K562 (cell line): Measurements from ENCODE around the gene MAP1S. TPM values are rescaled to one million over a fixed set of nuclear protein-coding genes. Genes with fewer than 3 reads are reported as not detected.
A peak's percentile ranks its signal among the peaks of the same experiment; 100 is the strongest.

ENCODE experiments used
- CHD1 ChIP-seq: fragments of 200-600 bp; sonication (generic); IDR thresholded peaks from one replicate; pipeline ENCODE4 v1.6.1; 2012; ENCODE audit warnings: mild to moderate bottlenecking, moderate library complexity, low read length, inconsistent platforms
- ELF4 ChIP-seq: fragments of 450-650 bp; formaldehyde crosslinking; IDR thresholded peaks from 2 replicates; pipeline ENCODE4 v1.4.0; 2022; ENCODE audit warnings: missing genetic modification characterization
- GATAD2A ChIP-seq: fragments of 450-650 bp; IDR thresholded peaks from 2 replicates; pipeline ENCODE4 v1.6.1; 2017
- MYBL2 ChIP-seq, 2 experiments: fragments of 450-650 bp in 1 of 2; sonication (generic) in 1 of 2; formaldehyde crosslinking in 1 of 2; IDR thresholded peaks; 2 replicates each; pipeline versions ENCODE4 v1.6.1 to v1.8.1; 2017 to 2022; ENCODE audit warnings: borderline replicate concordance in 1 of 2, inconsistent platforms in 1 of 2, low read depth in 1 of 2, mild to moderate bottlenecking in 1 of 2, missing genetic modification reagents in 1 of 2, moderate library complexity in 1 of 2
- NONO ChIP-seq, 2 experiments: fragments of 200-400 bp in 1 of 2; fragments of 450-650 bp in 1 of 2; formaldehyde crosslinking in 1 of 2; IDR thresholded peaks; 2 replicates each; pipeline ENCODE4 v1.6.1; 2017; ENCODE audit warnings: low read depth in 2 of 2, mild to moderate bottlenecking in 2 of 2, moderate library complexity in 2 of 2, low read length in 1 of 2
- NUFIP1 ChIP-seq: fragments of 450-650 bp; IDR thresholded peaks from 2 replicates; pipeline ENCODE4 v1.6.1; 2018; ENCODE audit not compliant: partially characterized antibody
- POLR3G ChIP-seq: IDR thresholded peaks from 2 replicates; pipeline ENCODE4 v1.6.1; 2011; ENCODE audit not compliant: insufficient read length, insufficient replicate concordance; ENCODE audit errors: extremely low read depth
- polyA plus RNA-seq, 8 experiments: library from polyadenylated mRNA; depleted of rRNA in 4 of 8; stranded (reverse) in 5 of 8; unstranded in 3 of 8; fragments of >200 nt; fragmentation: Nextera tagmentation in 2 of 8; fragmentation: Illumina TruSeq in 1 of 8; extraction: Ambion mirVana in 2 of 8; extraction: Trizol in 1 of 8; gene quantifications; 2 replicates each; pipeline versions ENCODE4 v1.2.1 to v1.2.3, GENCODE V29; 2011 to 2014; ENCODE audit warnings: inconsistent platforms in 1 of 8, missing spikeins in 1 of 8
- total RNA-seq, 7 experiments: library from RNA; depleted of rRNA in 6 of 7; stranded (reverse); fragments of >200 nt in 6 of 7; fragmentation: Illumina TruSeq in 2 of 7; extraction: Trizol in 2 of 7; gene quantifications; 2 replicates each; pipeline versions ENCODE4 v1.2.1 to v1.2.3, GENCODE V29; 2011 to 2021; ENCODE audit warnings: low replicate concordance in 1 of 7
- TF ChIP-seq, protein P1 (sequence below), 2 experiments: fragments of 450-650 bp in 1 of 2; sonication (generic) in 1 of 2; formaldehyde crosslinking in 1 of 2; IDR thresholded peaks; 2 replicates each; pipeline versions ENCODE4 v1.7.1 to v1.9.0; 2016 to 2022; ENCODE audit warnings: inconsistent platforms in 1 of 2, mild to moderate bottlenecking in 1 of 2, missing genetic modification reagents in 1 of 2
- TF ChIP-seq, protein P2 (sequence below): fragments of 250-450 bp; sonication (Bioruptor Pico); IDR thresholded peaks from 2 replicates; pipeline ENCODE4 v1.4.0; 2020; ENCODE audit warnings: borderline replicate concordance
- TF ChIP-seq, protein P3 (sequence below): fragments of 450-650 bp; formaldehyde crosslinking; IDR thresholded peaks from 2 replicates; pipeline ENCODE4 v1.4.0; 2020; ENCODE audit warnings: mild to moderate bottlenecking, moderate library complexity
- TF ChIP-seq, protein P4 (sequence below): fragments of 450-650 bp; formaldehyde crosslinking; IDR thresholded peaks from 2 replicates; pipeline ENCODE4 v1.4.0; 2020; ENCODE audit warnings: mild to moderate bottlenecking

Gene MAP1S
- total and polyA plus RNA-seq, 9 of the 15 experiments (the other 6 are each of a cell fraction or from before 2014, with no cell fraction given) = 2.0 to 81.0 (median 9.5) TPM

DNA sequence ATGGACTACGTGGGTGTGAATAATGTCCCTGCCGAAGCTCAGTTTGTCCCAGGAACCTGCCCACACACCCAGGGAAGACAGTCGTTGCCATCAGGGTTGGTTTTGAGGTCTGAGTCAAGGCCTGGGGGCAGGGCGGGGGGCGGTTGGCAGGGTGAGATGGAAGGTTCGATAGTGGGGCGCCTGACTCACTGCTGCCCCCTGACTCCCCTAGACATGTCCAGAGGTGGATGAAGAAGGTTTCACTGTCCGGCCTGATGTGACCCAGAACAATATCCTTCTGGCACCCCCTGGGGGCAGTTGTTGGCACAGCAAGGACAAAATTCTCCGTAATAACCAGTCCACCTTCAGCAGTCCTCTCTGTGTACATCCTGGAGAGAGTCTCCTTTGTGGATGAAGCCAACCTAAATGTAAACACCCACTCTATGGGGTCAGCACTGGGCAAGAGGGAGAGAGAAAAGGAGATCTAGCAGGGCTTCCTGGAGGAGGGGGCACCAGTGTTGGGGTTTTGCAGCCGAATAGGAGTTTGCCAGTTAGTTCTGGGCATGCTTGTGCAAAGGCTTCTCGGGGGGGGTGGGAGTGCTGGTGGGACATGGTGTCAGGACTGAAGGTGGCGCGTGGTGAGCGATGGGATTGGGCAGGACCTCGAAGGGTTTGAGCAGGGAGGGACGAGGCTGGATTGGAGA is 56.1 kb downstream of the MAP1S start (continued):
- TF ChIP-seq, protein P1, sequence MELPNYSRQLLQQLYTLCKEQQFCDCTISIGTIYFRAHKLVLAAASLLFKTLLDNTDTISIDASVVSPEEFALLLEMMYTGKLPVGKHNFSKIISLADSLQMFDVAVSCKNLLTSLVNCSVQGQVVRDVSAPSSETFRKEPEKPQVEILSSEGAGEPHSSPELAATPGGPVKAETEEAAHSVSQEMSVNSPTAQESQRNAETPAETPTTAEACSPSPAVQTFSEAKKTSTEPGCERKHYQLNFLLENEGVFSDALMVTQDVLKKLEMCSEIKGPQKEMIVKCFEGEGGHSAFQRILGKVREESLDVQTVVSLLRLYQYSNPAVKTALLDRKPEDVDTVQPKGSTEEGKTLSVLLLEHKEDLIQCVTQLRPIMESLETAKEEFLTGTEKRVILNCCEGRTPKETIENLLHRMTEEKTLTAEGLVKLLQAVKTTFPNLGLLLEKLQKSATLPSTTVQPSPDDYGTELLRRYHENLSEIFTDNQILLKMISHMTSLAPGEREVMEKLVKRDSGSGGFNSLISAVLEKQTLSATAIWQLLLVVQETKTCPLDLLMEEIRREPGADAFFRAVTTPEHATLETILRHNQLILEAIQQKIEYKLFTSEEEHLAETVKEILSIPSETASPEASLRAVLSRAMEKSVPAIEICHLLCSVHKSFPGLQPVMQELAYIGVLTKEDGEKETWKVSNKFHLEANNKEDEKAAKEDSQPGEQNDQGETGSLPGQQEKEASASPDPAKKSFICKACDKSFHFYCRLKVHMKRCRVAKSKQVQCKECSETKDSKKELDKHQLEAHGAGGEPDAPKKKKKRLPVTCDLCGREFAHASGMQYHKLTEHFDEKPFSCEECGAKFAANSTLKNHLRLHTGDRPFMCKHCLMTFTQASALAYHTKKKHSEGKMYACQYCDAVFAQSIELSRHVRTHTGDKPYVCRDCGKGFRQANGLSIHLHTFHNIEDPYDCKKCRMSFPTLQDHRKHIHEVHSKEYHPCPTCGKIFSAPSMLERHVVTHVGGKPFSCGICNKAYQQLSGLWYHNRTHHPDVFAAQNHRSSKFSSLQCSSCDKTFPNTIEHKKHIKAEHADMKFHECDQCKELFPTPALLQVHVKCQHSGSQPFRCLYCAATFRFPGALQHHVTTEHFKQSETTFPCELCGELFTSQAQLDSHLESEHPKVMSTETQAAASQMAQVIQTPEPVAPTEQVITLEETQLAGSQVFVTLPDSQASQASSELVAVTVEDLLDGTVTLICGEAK (IDR thresholded peaks at IDR 0.05) = no peak
- TF ChIP-seq, protein P1 (CRISPR knock-in tag; IDR thresholded peaks at IDR 0.05) = no peak
- TF ChIP-seq MYBL2 (IDR thresholded peaks at IDR 0.05; ENCODE audit: low read depth) (no peak), MYBL2 (CRISPR knock-in tag; IDR thresholded peaks at IDR 0.05; ENCODE audit: borderline replicate concordance) (no peak), CHD1 (no peak), POLR3G (no peak), NUFIP1 (no peak), ELF4 (CRISPR knock-in tag) (no peak), NONO (IDR thresholded peaks at IDR 0.05; ENCODE audit: low read depth in 2 of 2, low read length in 1 of 2) (no peak), GATAD2A (no peak)
- TF ChIP-seq, protein P2, sequence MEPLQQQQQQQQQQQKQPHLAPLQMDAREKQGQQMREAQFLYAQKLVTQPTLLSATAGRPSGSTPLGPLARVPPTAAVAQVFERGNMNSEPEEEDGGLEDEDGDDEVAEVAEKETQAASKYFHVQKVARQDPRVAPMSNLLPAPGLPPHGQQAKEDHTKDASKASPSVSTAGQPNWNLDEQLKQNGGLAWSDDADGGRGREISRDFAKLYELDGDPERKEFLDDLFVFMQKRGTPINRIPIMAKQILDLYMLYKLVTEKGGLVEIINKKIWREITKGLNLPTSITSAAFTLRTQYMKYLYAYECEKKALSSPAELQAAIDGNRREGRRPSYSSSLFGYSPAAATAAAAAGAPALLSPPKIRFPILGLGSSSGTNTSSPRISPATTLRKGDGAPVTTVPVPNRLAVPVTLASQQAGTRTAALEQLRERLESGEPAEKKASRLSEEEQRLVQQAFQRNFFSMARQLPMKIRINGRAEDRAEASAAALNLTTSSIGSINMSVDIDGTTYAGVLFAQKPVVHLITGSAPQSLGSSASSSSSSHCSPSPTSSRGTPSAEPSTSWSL (CRISPR knock-in tag) = no peak
- TF ChIP-seq, protein P3, sequence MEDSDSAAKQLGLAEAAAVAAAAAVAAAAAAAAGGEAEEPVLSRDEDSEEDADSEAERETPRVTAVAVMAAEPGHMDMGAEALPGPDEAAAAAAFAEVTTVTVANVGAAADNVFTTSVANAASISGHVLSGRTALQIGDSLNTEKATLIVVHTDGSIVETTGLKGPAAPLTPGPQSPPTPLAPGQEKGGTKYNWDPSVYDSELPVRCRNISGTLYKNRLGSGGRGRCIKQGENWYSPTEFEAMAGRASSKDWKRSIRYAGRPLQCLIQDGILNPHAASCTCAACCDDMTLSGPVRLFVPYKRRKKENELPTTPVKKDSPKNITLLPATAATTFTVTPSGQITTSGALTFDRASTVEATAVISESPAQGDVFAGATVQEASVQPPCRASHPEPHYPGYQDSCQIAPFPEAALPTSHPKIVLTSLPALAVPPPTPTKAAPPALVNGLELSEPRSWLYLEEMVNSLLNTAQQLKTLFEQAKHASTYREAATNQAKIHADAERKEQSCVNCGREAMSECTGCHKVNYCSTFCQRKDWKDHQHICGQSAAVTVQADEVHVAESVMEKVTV (CRISPR knock-in tag) = peak; percentile 73; the same call in 1 of the 2 replicates
- TF ChIP-seq, protein P4, sequence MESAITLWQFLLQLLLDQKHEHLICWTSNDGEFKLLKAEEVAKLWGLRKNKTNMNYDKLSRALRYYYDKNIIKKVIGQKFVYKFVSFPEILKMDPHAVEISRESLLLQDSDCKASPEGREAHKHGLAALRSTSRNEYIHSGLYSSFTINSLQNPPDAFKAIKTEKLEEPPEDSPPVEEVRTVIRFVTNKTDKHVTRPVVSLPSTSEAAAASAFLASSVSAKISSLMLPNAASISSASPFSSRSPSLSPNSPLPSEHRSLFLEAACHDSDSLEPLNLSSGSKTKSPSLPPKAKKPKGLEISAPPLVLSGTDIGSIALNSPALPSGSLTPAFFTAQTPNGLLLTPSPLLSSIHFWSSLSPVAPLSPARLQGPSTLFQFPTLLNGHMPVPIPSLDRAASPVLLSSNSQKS = no peak
